ENCODE results near the gene EDC4. TPM values are rescaled to one million over a fixed set of nuclear protein-coding genes. Genes with fewer than 3 reads are reported as not detected.

The EDC4 gene
- total RNA-seq, 2 experiments from 2014 or later: 86.6 to 89.6 TPM

Small RNAs within 50 kb of the gene (small RNA-seq; reads per million reads assigned to genes)
- gene AC040162.2 (0.31 reads per million), gene NRN1L (not detected)

Other genes starting within 250 kb of the EDC4 start
- 98.0 and 114 TPM in 2 replicates for gene CARMIL2, start 227.9 kb upstream of the EDC4 start, total RNA-seq (2014; rRNA removed; shearing (Covaris generic))
- gene CARMIL2, start 227.9 kb upstream of the EDC4 start, total RNA-seq (2022): 200 and 202 TPM in 2 replicates
- 33.7 and 41.7 TPM in 2 replicates for gene ACD, start 212.8 kb upstream of the EDC4 start, total RNA-seq (2014; rRNA removed; shearing (Covaris generic))
- 45.4 and 50.2 TPM in 2 replicates for gene ACD, start 212.8 kb upstream of the EDC4 start, total RNA-seq (2022)
- gene PARD6A, start 212.1 kb upstream of the EDC4 start, total RNA-seq (2014; rRNA removed; shearing (Covaris generic)): 12.3 and 23.3 TPM in 2 replicates
- gene PARD6A, start 212.1 kb upstream of the EDC4 start, total RNA-seq (2022): 10.5 and 14.0 TPM in 2 replicates
- gene ENKD1, start 206.3 kb upstream of the EDC4 start, total RNA-seq (2014; rRNA removed; shearing (Covaris generic)): 15.7 and 18.3 TPM in 2 replicates
- 8.1 and 8.4 TPM in 2 replicates for gene ENKD1, start 206.3 kb upstream of the EDC4 start, total RNA-seq (2022)
- gene C16orf86, start 206.2 kb upstream of the EDC4 start, total RNA-seq (2014; rRNA removed; shearing (Covaris generic)): 4.7 and 8.5 TPM in 2 replicates
- gene C16orf86, start 206.2 kb upstream of the EDC4 start, total RNA-seq (2022): 6.8 and 7.8 TPM in 2 replicates
- 13.2 and 16.2 TPM in 2 replicates for gene GFOD2, start 153.7 kb upstream of the EDC4 start, total RNA-seq (2014; rRNA removed; shearing (Covaris generic))
- gene GFOD2, start 153.7 kb upstream of the EDC4 start, total RNA-seq (2022): 18.0 and 18.5 TPM in 2 replicates
- 6.7 and 12.3 TPM in 2 replicates for gene RANBP10, start 66.5 kb upstream of the EDC4 start, total RNA-seq (2014; rRNA removed; shearing (Covaris generic))
- gene RANBP10, start 66.5 kb upstream of the EDC4 start, total RNA-seq (2022): 20.0 and 21.4 TPM in 2 replicates
- 0.28 and 0.76 TPM in 2 replicates for gene TSNAXIP1, start 66.2 kb upstream of the EDC4 start, total RNA-seq (2014; rRNA removed; shearing (Covaris generic))
- gene TSNAXIP1, start 66.2 kb upstream of the EDC4 start, total RNA-seq (2022): 0.68 and 0.91 TPM in 2 replicates
- 52.9 and 66.3 TPM in 2 replicates for gene THAP11, start 30.7 kb upstream of the EDC4 start, total RNA-seq (2014; rRNA removed; shearing (Covaris generic))
- 38.8 and 39.5 TPM in 2 replicates for gene THAP11, start 30.7 kb upstream of the EDC4 start, total RNA-seq (2022)
- 168 and 187 TPM in 2 replicates for gene NUTF2, start 26.1 kb upstream of the EDC4 start, total RNA-seq (2014; rRNA removed; shearing (Covaris generic))
- gene NUTF2, start 26.1 kb upstream of the EDC4 start, total RNA-seq (2022): 143 and 144 TPM in 2 replicates
- gene CENPT, start 25.4 kb upstream of the EDC4 start, total RNA-seq (2014; rRNA removed; shearing (Covaris generic)): 74.7 and 85.3 TPM in 2 replicates
- gene CENPT, start 25.4 kb upstream of the EDC4 start, total RNA-seq (2022): 48.9 and 55.4 TPM in 2 replicates
- 0.66 and 1.7 TPM in 2 replicates for gene NRN1L, start 11.8 kb downstream of the EDC4 start, total RNA-seq (2014; rRNA removed; shearing (Covaris generic))
- gene NRN1L, start 11.8 kb downstream of the EDC4 start, total RNA-seq (2022): 0.80 and 1.2 TPM in 2 replicates
- gene PSKH1, start 20.2 kb downstream of the EDC4 start, total RNA-seq (2014; rRNA removed; shearing (Covaris generic)): 9.7 and 10.4 TPM in 2 replicates
- 23.8 and 27.1 TPM in 2 replicates for gene PSKH1, start 20.2 kb downstream of the EDC4 start, total RNA-seq (2022)
- 5.9 and 9.6 TPM in 2 replicates for gene CTRL, start 58.8 kb downstream of the EDC4 start, total RNA-seq (2014; rRNA removed; shearing (Covaris generic))
- gene CTRL, start 58.8 kb downstream of the EDC4 start, total RNA-seq (2022): 4.0 and 5.1 TPM in 2 replicates
- 179 and 227 TPM in 2 replicates for gene PSMB10, start 63.8 kb downstream of the EDC4 start, total RNA-seq (2014; rRNA removed; shearing (Covaris generic))
- gene PSMB10, start 63.8 kb downstream of the EDC4 start, total RNA-seq (2022): 89.9 and 98.2 TPM in 2 replicates
- gene LCAT, start 71.1 kb downstream of the EDC4 start, total RNA-seq (2014; rRNA removed; shearing (Covaris generic)): 4.1 and 4.4 TPM in 2 replicates
- 9.8 and 10.8 TPM in 2 replicates for gene LCAT, start 71.1 kb downstream of the EDC4 start, total RNA-seq (2022)
- gene SLC12A4, start 95.6 kb downstream of the EDC4 start, total RNA-seq (2014; rRNA removed; shearing (Covaris generic)): 8.3 and 10.0 TPM in 2 replicates
- gene SLC12A4, start 95.6 kb downstream of the EDC4 start, total RNA-seq (2022): 16.7 and 22.5 TPM in 2 replicates
- gene DPEP3, start 107.4 kb downstream of the EDC4 start, total RNA-seq (2014; rRNA removed; shearing (Covaris generic)): not detected in 2 replicates
- gene DPEP3, start 107.4 kb downstream of the EDC4 start, total RNA-seq (2022): not detected in 2 replicates
- 0.13 and 0.22 TPM in 2 replicates for gene DPEP2, start 126.4 kb downstream of the EDC4 start, total RNA-seq (2014; rRNA removed; shearing (Covaris generic))
- 0.23 and 0.37 TPM in 2 replicates for gene DPEP2, start 126.4 kb downstream of the EDC4 start, total RNA-seq (2022)
- gene DPEP2NB, start 142.9 kb downstream of the EDC4 start, total RNA-seq (2014; rRNA removed; shearing (Covaris generic)): 0.72 TPM in 1 of 2 replicates, not detected in the other
- gene DPEP2NB, start 142.9 kb downstream of the EDC4 start, total RNA-seq (2022): not detected in 2 replicates
- gene DDX28, start 150.2 kb downstream of the EDC4 start, total RNA-seq (2014; rRNA removed; shearing (Covaris generic)): 27.9 and 31.4 TPM in 2 replicates
- 16.9 and 18.1 TPM in 2 replicates for gene DDX28, start 150.2 kb downstream of the EDC4 start, total RNA-seq (2022)
- gene DUS2, start 150.2 kb downstream of the EDC4 start, total RNA-seq (2014; rRNA removed; shearing (Covaris generic)): 19.9 and 20.7 TPM in 2 replicates
- gene DUS2, start 150.2 kb downstream of the EDC4 start, total RNA-seq (2022): 32.4 and 34.7 TPM in 2 replicates
- gene NFATC3, start 212.3 kb downstream of the EDC4 start, total RNA-seq (2014; rRNA removed; shearing (Covaris generic)): 60.9 and 73.4 TPM in 2 replicates
- 76.0 and 91.7 TPM in 2 replicates for gene NFATC3, start 212.3 kb downstream of the EDC4 start, total RNA-seq (2022)

Measured in OCI-LY7 (cell line).